Activated naive CD8-positive, alpha-beta T cell (primary cell): ENCODE results near the gene EVI5.

Source experiments
- H3K27ac Mint-ChIP-seq: one replicate; pipeline ENCODE4 v1.8.0; 2021; ENCODE audit warnings: mixed read lengths
- H3K27me3 Mint-ChIP-seq: one replicate; pipeline ENCODE4 v1.8.0; 2021; ENCODE audit warnings: mixed read lengths
- H3K36me3 Mint-ChIP-seq: one replicate; pipeline ENCODE4 v1.8.0; 2021; ENCODE audit warnings: mixed read lengths
- H3K4me1 Mint-ChIP-seq: one replicate; pipeline ENCODE4 v1.8.0; 2021; ENCODE audit warnings: low read depth, mixed read lengths
- H3K4me3 Mint-ChIP-seq: one replicate; pipeline ENCODE4 v1.8.0; 2021; ENCODE audit warnings: mild to moderate bottlenecking, mixed read lengths
- H3K9me3 Mint-ChIP-seq: one replicate; pipeline ENCODE4 v1.8.0; 2021; ENCODE audit warnings: low read depth, mixed read lengths

Gene EVI5

DNA sequence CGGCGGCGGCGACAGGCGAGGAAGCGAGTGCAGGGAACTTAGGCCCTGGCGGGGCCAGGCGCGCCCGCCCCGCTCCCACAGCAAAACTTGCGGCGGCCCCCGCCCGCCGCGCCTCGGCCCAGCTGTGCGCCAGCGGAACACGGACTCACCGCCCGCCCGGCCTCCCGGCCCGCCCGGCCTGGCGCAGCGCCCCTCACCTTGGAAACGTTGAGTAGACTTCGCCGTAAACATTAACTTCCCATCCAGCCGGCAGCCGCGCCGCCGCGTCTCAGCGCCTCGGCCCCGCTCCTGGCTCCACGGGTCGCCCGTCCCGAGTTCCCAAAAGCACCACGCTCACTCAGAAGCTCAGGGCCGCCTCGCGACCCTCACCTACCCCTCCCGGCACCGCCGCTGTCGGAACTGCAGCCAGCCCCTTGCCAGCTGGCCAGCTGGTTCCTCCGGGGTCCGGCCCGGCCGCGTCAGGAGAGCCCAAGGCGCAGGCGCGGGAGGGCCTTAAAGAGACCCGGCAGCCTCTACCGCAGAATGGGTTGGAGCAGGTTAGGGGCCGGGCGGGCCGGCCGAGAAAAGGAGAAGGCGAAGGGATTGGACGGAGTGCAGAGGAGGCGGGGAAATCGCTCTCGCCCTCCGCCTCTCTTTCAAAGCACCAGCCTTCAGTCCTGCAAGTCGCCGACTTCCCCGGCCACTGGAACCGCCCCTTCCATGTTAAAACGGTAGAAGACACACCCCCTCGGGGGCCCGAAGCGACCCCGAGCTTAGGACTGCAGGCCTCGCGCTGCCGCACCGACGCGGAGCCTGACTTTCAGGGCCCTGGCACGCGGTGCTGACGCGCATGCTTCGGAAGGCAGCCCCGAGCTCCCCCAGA, at the start of gene EVI5:
TSS of gene EVI5 (minus strand) at position 470 of the 862 bp plus-strand sequence. CDS start 48,562 bp downstream, outside the sequence.
- peaks cover 31% of the 10 kb centered on the region for H3K27me3 Mint-ChIP-seq
- peak within 1 kb of the TSS; percentile 86 for H3K4me3 Mint-ChIP-seq
- no peak within 1 kb of the TSS for H3K27ac Mint-ChIP-seq
- H3K9me3 Mint-ChIP-seq = no peaks in the 10 kb centered on the region
- no peaks in the 10 kb centered on the region for H3K36me3 Mint-ChIP-seq
- peaks cover 13% of the 10 kb centered on the region for H3K4me1 Mint-ChIP-seq

GRCh38 chr1:92834617-92835016, 49.7 kb upstream of the EVI5 start:
- H3K36me3 Mint-ChIP-seq = peaks cover 38% of the 10 kb centered on the region
- H3K4me3 Mint-ChIP-seq = peak overlapping the region; percentile 99
- H3K27me3 Mint-ChIP-seq = no peaks in the 10 kb centered on the region
- H3K4me1 Mint-ChIP-seq = peaks cover 64% of the 10 kb centered on the region
- peak overlapping the region; percentile 99 for H3K27ac Mint-ChIP-seq
- no peaks in the 10 kb centered on the region for H3K9me3 Mint-ChIP-seq

DNA sequence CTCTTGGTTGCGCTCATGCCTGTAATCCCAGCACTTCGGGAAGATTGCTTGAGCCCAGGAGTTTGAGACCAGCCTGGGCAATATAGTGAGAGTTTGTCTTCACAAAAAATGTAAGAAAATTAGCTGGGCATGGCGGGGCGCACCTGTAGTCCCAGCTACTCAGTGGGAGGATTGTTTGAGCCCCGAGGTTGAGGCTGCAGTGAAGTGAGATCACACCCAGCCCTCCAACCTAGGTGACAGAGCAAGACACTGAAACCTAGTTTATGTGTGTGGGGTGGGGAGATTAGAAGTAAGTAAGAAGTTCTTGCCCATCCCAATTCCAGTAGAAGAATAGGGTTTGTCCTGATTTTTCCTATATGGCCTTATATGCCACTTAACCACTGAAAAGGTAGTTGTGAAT, 48.9 kb upstream of the EVI5 start:
- Mint-ChIP-seq H3K27me3 (no peaks in the 10 kb centered on the region), H3K27ac (peak overlapping the region; percentile 99), H3K4me1 (peaks cover 57% of the 10 kb centered on the region), H3K9me3 (no peaks in the 10 kb centered on the region), H3K4me3 (peak overlapping the region; percentile 99), H3K36me3 (peaks cover 38% of the 10 kb centered on the region)

DNA sequence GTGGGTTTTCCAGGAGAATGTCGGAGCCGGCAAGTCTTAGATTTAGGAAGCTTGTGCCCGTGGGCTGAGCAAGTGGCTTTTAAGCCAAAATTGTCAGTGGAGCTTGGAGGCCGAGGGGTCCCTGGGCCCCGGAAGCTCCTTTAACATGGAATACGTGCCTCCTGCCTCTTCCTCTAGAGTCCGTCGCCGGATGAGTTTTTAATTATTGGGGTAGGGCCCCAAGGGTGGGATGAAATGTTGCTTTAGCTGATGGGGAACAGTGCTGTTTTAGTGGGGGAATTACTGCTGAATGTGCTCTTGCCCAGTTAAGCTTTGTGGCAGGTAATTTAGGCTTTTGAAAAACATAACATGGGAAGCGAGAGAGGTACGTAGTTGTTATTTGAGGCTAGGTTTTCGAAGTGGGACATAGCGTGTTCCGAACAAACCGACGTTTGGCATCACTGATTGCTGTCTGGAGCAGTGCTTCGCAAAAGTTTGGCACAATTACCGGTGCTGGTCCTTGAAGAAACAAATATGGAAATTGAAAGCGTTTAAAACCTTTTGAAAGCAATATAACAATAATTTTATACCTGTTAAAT, 47.7 kb upstream of the EVI5 start:
- Mint-ChIP-seq H3K27me3 (no peaks in the 10 kb centered on the region), H3K27ac (peak overlapping the region; percentile 99), H3K9me3 (no peaks in the 10 kb centered on the region), H3K4me1 (peaks cover 44% of the 10 kb centered on the region), H3K36me3 (peaks cover 31% of the 10 kb centered on the region), H3K4me3 (peak overlapping the region; percentile 99)

GRCh38 chr1:92831762-92832536, 47.0 kb upstream of the EVI5 start, which contains the start of gene RPL5:
TSS of gene RPL5 (plus strand) at chr1:92832040. CDS start at chr1:92832115, 75 bp downstream.
- Mint-ChIP-seq H3K27me3 (no peaks in the 10 kb centered on the region), H3K4me3 (peak within 1 kb of the TSS; percentile 99), H3K36me3 (peaks cover 29% of the 10 kb centered on the region), H3K4me1 (peaks cover 38% of the 10 kb centered on the region), H3K27ac (peak within 1 kb of the TSS; percentile 99), H3K9me3 (no peaks in the 10 kb centered on the region)

GRCh38 chr1:92831368-92831761, 46.5 kb upstream of the EVI5 start:
- no peaks in the 10 kb centered on the region for H3K27me3 Mint-ChIP-seq
- H3K36me3 Mint-ChIP-seq = peaks cover 29% of the 10 kb centered on the region
- H3K9me3 Mint-ChIP-seq = no peaks in the 10 kb centered on the region
- peak overlapping the region; percentile 99 for H3K4me3 Mint-ChIP-seq
- no peak overlapping the region for H3K27ac Mint-ChIP-seq
- H3K4me1 Mint-ChIP-seq = peaks cover 32% of the 10 kb centered on the region

DNA sequence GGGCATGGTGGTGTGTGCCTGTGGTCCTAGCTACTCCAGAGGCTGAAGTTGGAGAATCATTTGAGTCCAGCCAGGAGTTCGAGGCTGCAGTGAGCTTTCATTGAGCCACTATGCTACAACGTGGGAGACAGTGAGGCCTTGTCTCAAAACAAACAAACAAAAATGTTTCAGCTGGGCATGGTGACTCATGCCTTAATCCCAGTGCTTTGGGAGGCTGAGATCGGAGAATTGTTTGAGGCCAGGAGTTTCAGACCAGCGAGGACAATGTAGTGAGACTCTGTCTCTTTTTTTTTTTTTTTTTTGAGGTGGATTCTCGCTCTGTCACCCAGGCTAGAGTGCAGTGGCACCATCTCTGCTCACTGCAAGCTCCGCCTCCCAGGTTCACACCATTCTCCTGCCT, 41.9 kb upstream of the EVI5 start:
- Mint-ChIP-seq H3K4me3 (no peak overlapping the region), H3K9me3 (no peaks in the 10 kb centered on the region), H3K27ac (no peak overlapping the region), H3K36me3 (no peaks in the 10 kb centered on the region), H3K4me1 (peaks cover 1% of the 10 kb centered on the region), H3K27me3 (no peaks in the 10 kb centered on the region)

DNA sequence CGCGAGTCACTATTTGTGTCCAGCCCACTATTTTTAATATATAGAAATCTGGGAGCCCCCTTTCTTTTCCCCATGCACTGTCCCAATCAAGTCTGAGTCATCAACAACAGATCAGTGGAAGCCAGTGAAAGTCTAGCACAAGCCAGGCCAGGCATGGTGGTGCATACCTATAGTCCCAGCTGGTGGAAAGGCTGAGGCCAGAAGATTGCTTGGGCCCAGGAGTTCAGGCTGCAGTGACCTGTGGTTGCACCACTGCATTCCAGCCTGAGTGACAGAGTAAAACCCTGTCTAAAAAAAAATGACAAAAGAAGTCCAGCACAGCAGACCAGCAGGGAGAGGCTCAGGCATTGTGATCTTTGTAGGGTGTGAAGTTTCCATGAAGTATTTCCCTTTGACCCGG, 38.0 kb upstream of the EVI5 start:
- Mint-ChIP-seq H3K4me1 (no peaks in the 10 kb centered on the region), H3K4me3 (no peak overlapping the region), H3K27me3 (peaks cover 4% of the 10 kb centered on the region), H3K9me3 (no peaks in the 10 kb centered on the region), H3K27ac (no peak overlapping the region), H3K36me3 (no peaks in the 10 kb centered on the region)

GRCh38 chr1:92820551-92820950, 35.6 kb upstream of the EVI5 start:
- Mint-ChIP-seq H3K4me3 (no peak overlapping the region), H3K9me3 (no peaks in the 10 kb centered on the region), H3K27me3 (peaks cover 7% of the 10 kb centered on the region), H3K4me1 (no peaks in the 10 kb centered on the region), H3K36me3 (no peaks in the 10 kb centered on the region), H3K27ac (no peak overlapping the region)

GRCh38 chr1:92820024-92820423, 35.1 kb upstream of the EVI5 start:
- Mint-ChIP-seq H3K27ac (no peak overlapping the region), H3K9me3 (no peaks in the 10 kb centered on the region), H3K36me3 (no peaks in the 10 kb centered on the region), H3K4me3 (no peak overlapping the region), H3K27me3 (peaks cover 7% of the 10 kb centered on the region), H3K4me1 (no peaks in the 10 kb centered on the region)

GRCh38 chr1:92817986-92818764, 33.3 kb upstream of the EVI5 start:
- peaks cover 13% of the 10 kb centered on the region for H3K27me3 Mint-ChIP-seq
- H3K36me3 Mint-ChIP-seq = peaks cover 2% of the 10 kb centered on the region
- H3K27ac Mint-ChIP-seq = no peak overlapping the region
- no peaks in the 10 kb centered on the region for H3K9me3 Mint-ChIP-seq
- no peak overlapping the region for H3K4me3 Mint-ChIP-seq
- H3K4me1 Mint-ChIP-seq = no peaks in the 10 kb centered on the region

- Mint-ChIP-seq H3K9me3 (no peaks in the 10 kb centered on the region), H3K36me3 (peaks cover 2% of the 10 kb centered on the region), H3K27ac (no peak overlapping the region), H3K4me1 (no peaks in the 10 kb centered on the region), H3K4me3 (no peak overlapping the region), H3K27me3 (peaks cover 14% of the 10 kb centered on the region)
These were observed 32.3 kb upstream of the EVI5 start for GRCh38 chr1:92817137-92817697.

- H3K4me3 Mint-ChIP-seq = no peak overlapping the region
- no peak overlapping the region for H3K27ac Mint-ChIP-seq
- no peaks in the 10 kb centered on the region for H3K9me3 Mint-ChIP-seq
- no peaks in the 10 kb centered on the region for H3K4me1 Mint-ChIP-seq
- peaks cover 2% of the 10 kb centered on the region for H3K36me3 Mint-ChIP-seq
- H3K27me3 Mint-ChIP-seq = peaks cover 14% of the 10 kb centered on the region
These were observed 31.8 kb upstream of the EVI5 start for GRCh38 chr1:92816732-92817131.

- Mint-ChIP-seq H3K27me3 (peaks cover 8% of the 10 kb centered on the region), H3K4me1 (peaks cover 4% of the 10 kb centered on the region), H3K9me3 (no peaks in the 10 kb centered on the region), H3K36me3 (no peaks in the 10 kb centered on the region), H3K27ac (no peak overlapping the region), H3K4me3 (no peak overlapping the region)
These were observed 23.5 kb upstream of the EVI5 start for GRCh38 chr1:92808381-92808780.
